Right lobe of liver (tissue), 6 donors: ENCODE measurements around the gene NAT8L. TPM values are rescaled to one million over a fixed set of nuclear protein-coding genes. Genes with fewer than 3 reads are reported as not detected.

Experiments used
- ATAC-seq, 4 donors: fragments of 200-7000 bp; cut with Tn5 transposase; one replicate each; pipeline ENCODE4 v1.9.1; 2020; ENCODE audit warnings: mild to moderate bottlenecking in 4 of 4, moderate library complexity in 4 of 4
- DNase-seq, 3 donors: peaks; one replicate each; pipeline ENCODE4 v3.0.0-alpha.2; 2020
- H3K27ac ChIP-seq, 3 donors: fragments of 200-600 bp; one replicate each; pipeline ENCODE4 v1.8.0; 2022
- H3K27me3 ChIP-seq, 2 donors: fragments of 200-600 bp; one replicate each; pipeline ENCODE4 v1.8.0; 2022
- H3K36me3 ChIP-seq, 4 donors: fragments of 200-600 bp; sonication (generic) in 1 of 4; one replicate each; pipeline versions ENCODE4 v1.5.1 to v1.8.0; 2017 to 2022; ENCODE audit warnings: control low read depth in 1 of 4
- H3K4me1 ChIP-seq, 4 donors: fragments of 200-600 bp; sonication (generic) in 1 of 4; one replicate each; pipeline versions ENCODE4 v1.5.1 to v1.8.0; 2017 to 2022; ENCODE audit warnings: control low read depth in 1 of 4
- H3K4me3 ChIP-seq, 3 donors: fragments of 200-600 bp; one replicate each; pipeline ENCODE4 v1.8.0; 2022
- H3K9me3 ChIP-seq, 4 donors: fragments of 200-600 bp; sonication (generic) in 1 of 4; one replicate each; pipeline versions ENCODE4 v1.5.1 to v1.8.0; 2017 to 2022; ENCODE audit warnings: control low read depth in 1 of 4
- POLR2A ChIP-seq: fragments of 450-650 bp; IDR thresholded peaks from one replicate; pipeline ENCODE4 v1.6.1; 2017; ENCODE audit warnings: antibody characterized with exemption, mild to moderate bottlenecking
- WGBS: methylation state at CpG from one replicate; pipeline ENCODE4 v1.1.6; 2018; ENCODE audit warnings: low coverage, low lambda C conversion rate; ENCODE audit not compliant: insufficient coverage; ENCODE audit errors: missing lambda C conversion rate; 5-methylcytosine and 5-hydroxymethylcytosine counted together
- intact Hi-C, 2 donors: fragments of 100-400 bp; cut with DNase I; formaldehyde crosslinking; loops; one replicate each; pipeline versions ENCODE4 v1.11.2 to v1.14.1; 2022
- total RNA-seq, 6 experiments: library from RNA; depleted of rRNA in 2 of 6; stranded (reverse); fragments of >200 nt in 2 of 6; fragmentation: NEBNext Ultra II Directional in 3 of 6; extraction: Animal tissue kit (Norgen Biotek cat#: 25700) in 3 of 6; gene quantifications; one replicate each; pipeline versions ENCODE4 v1.1.0 to v1.2.4, GENCODE V29; 2016 to 2023
- TF ChIP-seq, protein P1 (sequence below), 4 donors: fragments of 200-600 bp in 3 of 4; fragments of 450-650 bp in 1 of 4; IDR thresholded peaks; one replicate each; pipeline versions ENCODE4 v1.5.1 to v1.8.0; 2016 to 2022; ENCODE audit warnings: antibody characterized with exemption in 4 of 4, mild to moderate bottlenecking in 2 of 4
- donor health status: DM: no; HTN: yes; CAD: no.
- donor health status: DM: no; HTN: no; CAD: no.
- donor health status: DM: no; HTN: no; CAD: no.
- donor health status: DM: no; HTN: yes; CAD: no.
- donor health status: DM: no; HTN: yes; CAD: no.

The NAT8L gene
- total RNA-seq, 6 experiments from 2014 or later: 0.02 to 0.05 TPM; not detected in 4

DNA sequence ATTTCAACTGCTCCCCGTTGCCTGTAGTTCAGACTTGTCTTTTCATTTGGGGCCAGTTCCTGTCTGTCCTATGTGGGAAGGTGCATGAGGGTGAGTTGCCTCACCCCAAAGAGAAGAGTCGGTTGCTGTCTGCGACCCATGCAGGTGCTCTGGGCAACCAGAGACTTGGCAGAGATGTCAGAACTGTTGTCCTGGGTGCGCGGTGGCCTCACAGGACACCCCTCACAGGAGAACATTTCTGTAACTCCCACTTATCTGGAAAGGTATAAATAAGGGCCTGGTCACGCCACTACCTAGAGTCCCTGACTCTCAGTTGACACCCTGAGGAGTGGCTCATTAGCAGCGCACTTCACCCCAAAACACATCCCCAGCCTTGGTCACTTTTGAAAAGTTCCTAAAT is 9.7 kb upstream of the NAT8L start:
- no peak for ATAC-seq
- H3K27ac ChIP-seq: no peak overlapping the region
- 53% methylated on average over 3 of the region's 7 CpGs for WGBS
- no peaks in the 10 kb centered on the region for H3K27me3 ChIP-seq
- no peaks in the 10 kb centered on the region for H3K4me1 ChIP-seq
- H3K9me3 ChIP-seq: no peaks in the 10 kb centered on the region
- no peak for TF ChIP-seq POLR2A
- TF ChIP-seq, protein P1, sequence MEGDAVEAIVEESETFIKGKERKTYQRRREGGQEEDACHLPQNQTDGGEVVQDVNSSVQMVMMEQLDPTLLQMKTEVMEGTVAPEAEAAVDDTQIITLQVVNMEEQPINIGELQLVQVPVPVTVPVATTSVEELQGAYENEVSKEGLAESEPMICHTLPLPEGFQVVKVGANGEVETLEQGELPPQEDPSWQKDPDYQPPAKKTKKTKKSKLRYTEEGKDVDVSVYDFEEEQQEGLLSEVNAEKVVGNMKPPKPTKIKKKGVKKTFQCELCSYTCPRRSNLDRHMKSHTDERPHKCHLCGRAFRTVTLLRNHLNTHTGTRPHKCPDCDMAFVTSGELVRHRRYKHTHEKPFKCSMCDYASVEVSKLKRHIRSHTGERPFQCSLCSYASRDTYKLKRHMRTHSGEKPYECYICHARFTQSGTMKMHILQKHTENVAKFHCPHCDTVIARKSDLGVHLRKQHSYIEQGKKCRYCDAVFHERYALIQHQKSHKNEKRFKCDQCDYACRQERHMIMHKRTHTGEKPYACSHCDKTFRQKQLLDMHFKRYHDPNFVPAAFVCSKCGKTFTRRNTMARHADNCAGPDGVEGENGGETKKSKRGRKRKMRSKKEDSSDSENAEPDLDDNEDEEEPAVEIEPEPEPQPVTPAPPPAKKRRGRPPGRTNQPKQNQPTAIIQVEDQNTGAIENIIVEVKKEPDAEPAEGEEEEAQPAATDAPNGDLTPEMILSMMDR (IDR thresholded peaks at IDR 0.05): no peak
- no peaks in the 10 kb centered on the region for H3K36me3 ChIP-seq
- peak in 2 of 3 donors; percentile 29 to 31 for DNase-seq
- intact Hi-C loops: no loop called here
- H3K4me3 ChIP-seq: no peak overlapping the region

DNA sequence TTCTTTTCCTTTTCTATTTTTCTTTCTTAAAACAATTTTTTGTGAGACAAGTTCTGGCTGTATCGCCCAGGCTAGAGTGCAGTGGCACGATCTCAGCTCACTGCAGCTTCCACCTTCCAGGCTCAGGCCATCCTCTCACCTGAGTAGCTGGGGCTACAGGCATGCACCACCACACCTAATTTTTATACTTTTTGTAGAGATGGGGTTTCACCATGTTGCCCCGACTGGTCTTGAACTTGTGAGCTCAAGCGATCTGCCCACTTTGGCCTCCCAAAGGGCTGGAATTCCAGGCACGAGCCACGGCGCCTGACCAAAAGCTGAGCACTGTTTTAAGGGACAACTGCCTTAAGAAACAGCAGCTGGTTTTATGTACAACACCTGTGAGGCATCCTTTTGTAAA is 9.3 kb upstream of the NAT8L start:
- TF ChIP-seq, protein P1 (IDR thresholded peaks at IDR 0.05): no peak
- TF ChIP-seq POLR2A: no peak
- ATAC-seq: no peak
- peak in 2 of 3 donors; percentile 23 to 24 for DNase-seq
- WGBS: 90% methylated on average over 7 of the region's 7 CpGs
- no peak overlapping the region for H3K4me3 ChIP-seq
- H3K36me3 ChIP-seq: no peaks in the 10 kb centered on the region
- H3K27ac ChIP-seq: no peak overlapping the region
- no peaks in the 10 kb centered on the region for H3K9me3 ChIP-seq
- H3K27me3 ChIP-seq: no peaks in the 10 kb centered on the region
- H3K4me1 ChIP-seq: no peaks in the 10 kb centered on the region
- intact Hi-C loops: no loop called here

DNA sequence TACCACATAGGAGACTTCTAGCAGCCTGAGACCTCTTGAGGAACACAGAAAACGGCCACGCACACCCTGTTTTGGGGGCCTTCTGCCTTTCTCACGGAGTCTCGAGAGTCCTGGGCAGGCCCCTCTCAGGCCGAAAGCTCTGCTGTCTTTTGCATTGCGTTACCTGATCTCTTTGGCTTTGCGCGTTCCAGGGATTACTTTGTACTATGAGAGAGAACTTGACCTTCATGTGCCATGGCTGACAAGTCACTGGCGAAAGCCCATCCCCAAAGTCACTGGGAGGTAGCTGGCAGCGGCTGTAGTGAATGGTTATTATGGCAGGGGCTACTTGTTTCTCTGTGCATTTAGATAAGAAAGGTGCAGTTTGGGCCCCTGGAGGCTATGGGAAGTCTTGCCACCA is 8.0 kb upstream of the NAT8L start:
- intact Hi-C loops: no loop called here
- DNase-seq: peak in 1 of 3 donors; percentile 15

DNA sequence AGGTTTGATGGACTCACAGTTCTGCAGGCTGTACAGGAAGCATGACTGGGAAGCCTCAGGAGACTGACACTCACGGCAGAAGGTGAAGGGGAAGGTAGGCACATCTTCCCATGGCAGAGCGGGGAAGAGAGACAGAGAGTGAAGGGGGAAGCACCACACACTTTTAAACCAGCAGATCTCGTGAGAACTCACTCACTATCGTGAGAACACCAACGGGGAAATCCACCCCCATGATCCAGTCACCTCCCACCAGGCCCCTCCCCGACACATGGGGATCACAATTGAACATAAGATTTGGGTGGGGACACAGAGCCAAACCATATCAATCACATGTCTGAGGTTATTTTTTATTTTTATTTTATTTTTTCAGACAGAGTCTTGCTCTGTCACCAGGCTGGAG is 4.9 kb upstream of the NAT8L start:
- Histone ChIP-seq H3K4me3 (no peak overlapping the region), H3K27me3 (peaks cover 0 to 10% of the 10 kb centered on the region in 2 donors), H3K36me3 (no peaks in the 10 kb centered on the region), H3K9me3 (no peaks in the 10 kb centered on the region), H3K4me1 (no peaks in the 10 kb centered on the region), H3K27ac (no peak overlapping the region)
- DNase-seq (peak in 2 of 3 donors; percentile 2 to 15), ATAC-seq (no peak)
- 56% methylated on average over 4 of the region's 6 CpGs for WGBS
- TF ChIP-seq POLR2A: no peak
- TF ChIP-seq, protein P1 (IDR thresholded peaks at IDR 0.05): no peak
- intact Hi-C loops: no loop called here

More for the DNA sequence above, 8.0 kb upstream of the NAT8L start:
- TF ChIP-seq, protein P1 (IDR thresholded peaks at IDR 0.05): no peak
- TF ChIP-seq POLR2A: no peak
- H3K27me3 ChIP-seq: no peaks in the 10 kb centered on the region
- H3K4me3 ChIP-seq: no peak overlapping the region
- H3K27ac ChIP-seq: no peak overlapping the region
- 73% methylated on average over 10 of the region's 10 CpGs for WGBS
- H3K4me1 ChIP-seq: no peaks in the 10 kb centered on the region
- H3K36me3 ChIP-seq: no peaks in the 10 kb centered on the region
- no peak for ATAC-seq
- H3K9me3 ChIP-seq: no peaks in the 10 kb centered on the region
